Tibial artery (tissue), 4 donors: ENCODE results near the gene SDHA.
"Not testable (repeated sequence)": the region's sequence is repeated elsewhere in the genome, so short reads cannot be mapped to it uniquely, and the experiment has no call there.

Source experiments
- DNase-seq, 2 donors: peaks; one replicate each; pipeline ENCODE4 v3.0.0-alpha.2; 2019
- H3K27ac ChIP-seq, 2 donors: fragments of 200-600 bp; sonication (generic) in 1 of 2; 1 replicate in 1 of 2; 2 replicates in 1 of 2; pipeline ENCODE4 v1.5.1; 2018 to 2019; ENCODE audit warnings: mild to moderate bottlenecking in 1 of 2
- H3K27me3 ChIP-seq, 2 donors: fragments of 200-600 bp; sonication (generic) in 1 of 2; one replicate each; pipeline versions ENCODE4 v1.5.1 to v1.6.0; 2016 to 2019
- H3K36me3 ChIP-seq, 3 donors: fragments of 200-600 bp; sonication (generic) in 2 of 3; one replicate each; pipeline ENCODE4 v1.5.1; 2016 to 2019; ENCODE audit warnings: mild to moderate bottlenecking in 2 of 3
- H3K4me1 ChIP-seq, 4 donors: fragments of 200-600 bp; sonication (generic) in 2 of 4; 1 replicate in 3 of 4; 2 replicates in 1 of 4; pipeline ENCODE4 v1.5.1; 2016 to 2019
- H3K4me3 ChIP-seq, 2 donors: fragments of 200-600 bp; sonication (generic) in 1 of 2; 1 replicate in 1 of 2; 2 replicates in 1 of 2; pipeline ENCODE4 v1.5.1; 2018 to 2019; ENCODE audit warnings: mild to moderate bottlenecking in 2 of 2
- H3K9me3 ChIP-seq, 3 donors: fragments of 200-600 bp; sonication (generic) in 1 of 3; one replicate each; pipeline ENCODE4 v1.5.1; 2016 to 2019
- CTCF ChIP-seq, 2 experiments: fragments of 200-600 bp in 1 of 2; fragments of 450-650 bp in 1 of 2; IDR thresholded peaks; one replicate each; pipeline ENCODE4 v1.5.1; 2017 to 2019; ENCODE audit warnings: antibody characterized with exemption in 2 of 2, mild to moderate bottlenecking in 1 of 2, moderate library complexity in 1 of 2
- intact Hi-C: fragments of 100-400 bp; cut with DNase I; formaldehyde crosslinking; loops from one replicate; pipeline ENCODE4 v1.15.0; 2023; ENCODE audit warnings: low total_unique reads

SDHA gene

GRCh38 chr5:219991-220390 is 1.9 kb downstream of the SDHA start:
- intact Hi-C loops = loop anchor here (2.0 to 5.0 kb wide), 2 partner anchors 31 to 52 kb away; partner anchors contain the start of gene PDCD6
- H3K4me1 ChIP-seq = peaks cover 0 to 44% (median 20%) of the 10 kb centered on the region in 4 donors
- H3K27ac ChIP-seq = peak overlapping the region; percentile 78 to 86
- no peaks in the 10 kb centered on the region for H3K9me3 ChIP-seq
- no peak for TF ChIP-seq CTCF (IDR thresholded peaks at IDR 0.05)
- H3K36me3 ChIP-seq = peaks cover 10 to 13% (median 12%) of the 10 kb centered on the region in 3 donors
- peak overlapping the region; percentile 73 to 95 for H3K4me3 ChIP-seq
- H3K27me3 ChIP-seq = no peaks in the 10 kb centered on the region
- no peak for DNase-seq

- DNase-seq, H3K27ac ChIP-seq, intact Hi-C loops, H3K9me3 ChIP-seq, H3K4me3 ChIP-seq, H3K27me3 ChIP-seq: not testable (repeated sequence)
- Histone ChIP-seq H3K4me1 (peaks cover 0 to 31% (median 18%) of the 10 kb centered on the region in 4 donors), H3K36me3 (peaks cover 41 to 44% (median 44%) of the 10 kb centered on the region in 3 donors)
Observed at GRCh38 chr5:222951-223715, 5.0 kb downstream of the SDHA start.

GRCh38 chr5:223791-224190 is 5.7 kb downstream of the SDHA start:
- Histone ChIP-seq H3K4me1 (peaks cover 0 to 31% (median 18%) of the 10 kb centered on the region in 4 donors), H3K4me3 (no peak overlapping the region), H3K9me3 (no peaks in the 10 kb centered on the region), H3K27me3 (no peaks in the 10 kb centered on the region), H3K36me3 (peaks cover 46 to 50% (median 50%) of the 10 kb centered on the region in 3 donors), H3K27ac (no peak overlapping the region)
- no peak for DNase-seq
- intact Hi-C loops = no loop called here
- TF ChIP-seq CTCF (IDR thresholded peaks at IDR 0.05) = no peak

GRCh38 chr5:225334-225733 is 7.2 kb downstream of the SDHA start:
- no peak for DNase-seq
- Histone ChIP-seq H3K27ac (no peak overlapping the region), H3K27me3 (no peaks in the 10 kb centered on the region), H3K9me3 (no peaks in the 10 kb centered on the region), H3K4me1 (peaks cover 0 to 20% (median 6%) of the 10 kb centered on the region in 4 donors), H3K36me3 (peaks cover 57 to 66% (median 65%) of the 10 kb centered on the region in 3 donors), H3K4me3 (no peak overlapping the region)
- intact Hi-C loops = no loop called here
- TF ChIP-seq CTCF (IDR thresholded peaks at IDR 0.05) = no peak

GRCh38 chr5:227375-227774 is 9.3 kb downstream of the SDHA start:
- peaks cover 78 to 86% (median 81%) of the 10 kb centered on the region in 3 donors for H3K36me3 ChIP-seq
- H3K4me3 ChIP-seq, H3K9me3 ChIP-seq, H3K4me1 ChIP-seq, H3K27ac ChIP-seq, DNase-seq, intact Hi-C loops, H3K27me3 ChIP-seq: not testable (repeated sequence)

- Histone ChIP-seq H3K4me3 (no peak overlapping the region), H3K27me3 (no peaks in the 10 kb centered on the region), H3K4me1 (no peaks in the 10 kb centered on the region), H3K36me3 (peaks cover 88 to 99% (median 93%) of the 10 kb centered on the region in 3 donors), H3K27ac (no peak overlapping the region), H3K9me3 (no peaks in the 10 kb centered on the region)
- intact Hi-C loops = no loop called here
- TF ChIP-seq CTCF (IDR thresholded peaks at IDR 0.05) = no peak
- DNase-seq = no peak
Observed at GRCh38 chr5:228886-229285, 10.8 kb downstream of the SDHA start.
